ENCODE data around the gene MAML3. TPM values are rescaled to one million over a fixed set of nuclear protein-coding genes. Genes with fewer than 3 reads are reported as not detected.

The MAML3 gene
- total RNA-seq, 1 donor from 2014 or later, result 18.7 TPM

- no peak for DNase-seq (ENCODE audit: extremely low read depth, low read depth, low spot score)
These were observed 301.2 kb downstream of the MAML3 start for GRCh38 chr4:139852612-139853269.

GRCh38 chr4:139851639-139852038 lies 302.3 kb downstream of the MAML3 start:
- DNase-seq (ENCODE audit: extremely low read depth, low read depth, low spot score), result no peak

GRCh38 chr4:139851133-139851532 lies 302.9 kb downstream of the MAML3 start:
- DNase-seq (ENCODE audit: extremely low read depth, low read depth, low spot score), result no peak

GRCh38 chr4:139849219-139849618 lies 304.8 kb downstream of the MAML3 start:
- DNase-seq (ENCODE audit: extremely low read depth, low read depth, low spot score), result no peak

- no peak for DNase-seq (ENCODE audit: extremely low read depth, low read depth, low spot score)
These were observed 306.0 kb downstream of the MAML3 start for GRCh38 chr4:139848028-139848427.

- DNase-seq (ENCODE audit: extremely low read depth, low read depth, low spot score), result no peak
These were observed 306.4 kb downstream of the MAML3 start for GRCh38 chr4:139847602-139848001.

- DNase-seq (ENCODE audit: extremely low read depth, low read depth, low spot score), result no peak
These were observed 307.2 kb downstream of the MAML3 start for GRCh38 chr4:139846766-139847165.

GRCh38 chr4:139845453-139846093 lies 308.4 kb downstream of the MAML3 start:
- no peak for DNase-seq (ENCODE audit: extremely low read depth, low read depth, low spot score)

- DNase-seq (ENCODE audit: extremely low read depth, low read depth, low spot score), result no peak
These were observed 309.4 kb downstream of the MAML3 start for GRCh38 chr4:139844459-139845036.

- no peak for DNase-seq (ENCODE audit: extremely low read depth, low read depth, low spot score)
These were observed 309.9 kb downstream of the MAML3 start for GRCh38 chr4:139844057-139844456.

GRCh38 chr4:139843641-139844040 lies 310.3 kb downstream of the MAML3 start:
- DNase-seq (ENCODE audit: extremely low read depth, low read depth, low spot score), result no peak

- no peak for DNase-seq (ENCODE audit: extremely low read depth, low read depth, low spot score)
These were observed 312.4 kb downstream of the MAML3 start for GRCh38 chr4:139841464-139842195.

GRCh38 chr4:139840773-139841172 lies 313.2 kb downstream of the MAML3 start:
- DNase-seq (ENCODE audit: extremely low read depth, low read depth, low spot score), result no peak

GRCh38 chr4:139839403-139840031 lies 314.5 kb downstream of the MAML3 start:
- DNase-seq (ENCODE audit: extremely low read depth, low read depth, low spot score), result no peak

- no peak for DNase-seq (ENCODE audit: extremely low read depth, low read depth, low spot score)
These were observed 315.2 kb downstream of the MAML3 start for GRCh38 chr4:139838811-139839210.

- no peak for DNase-seq (ENCODE audit: extremely low read depth, low read depth, low spot score)
These were observed 319.0 kb downstream of the MAML3 start for GRCh38 chr4:139834981-139835391.

GRCh38 chr4:139834226-139834662 lies 319.7 kb downstream of the MAML3 start:
- DNase-seq (ENCODE audit: extremely low read depth, low read depth, low spot score), result no peak

GRCh38 chr4:139833151-139833910 lies 320.7 kb downstream of the MAML3 start:
- DNase-seq (ENCODE audit: extremely low read depth, low read depth, low spot score), result no peak

- no peak for DNase-seq (ENCODE audit: extremely low read depth, low read depth, low spot score)
These were observed 324.9 kb downstream of the MAML3 start for GRCh38 chr4:139828966-139829664.

- no peak for DNase-seq (ENCODE audit: extremely low read depth, low read depth, low spot score)
These were observed 327.6 kb downstream of the MAML3 start for GRCh38 chr4:139826426-139826825.
